HepG2 (cell line): ENCODE data around the gene ACD. TPM values are rescaled to one million over a fixed set of nuclear protein-coding genes. Genes with fewer than 3 reads are reported as not detected.

Source experiments
- ATAC-seq: fragments of 200-7000 bp; cut with Tn5 transposase; 3 replicates; pipeline ENCODE4 v1.9.1; 2020; ENCODE audit warnings: mild to moderate bottlenecking, moderate library complexity
- BruUV-seq: library from RNA; stranded (reverse); fragments of 400-500 nt; replicated peaks from 2 replicates; lab custom pipeline; 2021; lab: Mats Ljungman, UMichigan
- CTCF ChIA-PET: fragments of 300-600 bp; formaldehyde crosslinking; extraction: SDS; loops from one replicate; lab custom pipeline; 2021; ENCODE audit warnings: low total read pairs, inconsistent platforms, low intra/inter-chr PET ratio; lab: Yijun Ruan, JAX
- POLR2A ChIA-PET: fragments of 350-600 bp; sonication (Branson Sonifier 250); formaldehyde crosslinking; loops from one replicate; lab custom pipeline; 2020; ENCODE audit warnings: antibody characterized with exemption, inconsistent platforms; lab: Yijun Ruan, JAX
- DNase-seq: peaks from one replicate; pipeline ENCODE4 v3.0.0-alpha.2; 2015; ENCODE audit warnings: low spot score
- FAIRE-seq: peaks from 3 replicates; lab custom pipeline; 2011; peaks lifted over from hg19 to GRCh38; lab: Jason Lieb, UNC
- H2AFZ ChIP-seq: one replicate; pipeline ENCODE4 v1.6.1; 2011; ENCODE audit warnings: low read length, inconsistent platforms
- H3K27ac ChIP-seq: fragments of 300-600 bp; 3 replicates; pipeline ENCODE4 v1.8.0; 2011; ENCODE audit warnings: mixed run types, mild to moderate bottlenecking, mixed read lengths, low read length, inconsistent platforms; ENCODE audit not compliant: insufficient read depth; ENCODE audit errors: extremely low read length
- H3K27me3 ChIP-seq, 2 experiments: fragments of 200-600 bp in 1 of 2; 2 replicates in 1 of 2; 3 replicates in 1 of 2; pipeline versions ENCODE4 v1.6.0 to v1.8.0; 2011; ENCODE audit warnings: low read length in 2 of 2, mild to moderate bottlenecking in 2 of 2, moderate library complexity in 2 of 2, inconsistent platforms in 1 of 2; ENCODE audit not compliant: insufficient read depth in 2 of 2, control insufficient read depth in 1 of 2
- H3K36me3 ChIP-seq, 2 experiments: fragments of 200-600 bp in 1 of 2; replicated peaks in 1 of 2; 2 replicates in 1 of 2; 3 replicates in 1 of 2; pipeline versions ENCODE4 v1.5.1 to v1.8.0; 2011; ENCODE audit warnings: low read length in 2 of 2, inconsistent platforms in 1 of 2; ENCODE audit not compliant: insufficient read depth in 2 of 2, control insufficient read depth in 1 of 2
- H3K4me1 ChIP-seq: 2 replicates; pipeline ENCODE4 v1.5.1; 2012; ENCODE audit warnings: low read length, inconsistent platforms; ENCODE audit not compliant: insufficient read depth
- H3K4me2 ChIP-seq: 2 replicates; pipeline ENCODE4 v1.6.0; 2011; ENCODE audit warnings: low read depth, low read length, inconsistent platforms
- H3K4me3 ChIP-seq, 3 experiments: fragments of 200-600 bp in 1 of 3; sonication (generic), shearing (Covaris generic) in 1 of 3; replicated peaks in 1 of 3; 2 replicates each; pipeline ENCODE4 v1.5.1; 2011 to 2016; ENCODE audit warnings: low read length in 3 of 3, inconsistent platforms in 2 of 3, low read depth in 2 of 3, mild to moderate bottlenecking in 2 of 3, control low read depth in 1 of 3, mixed read lengths in 1 of 3; ENCODE audit not compliant: insufficient read depth in 1 of 3
- H3K79me2 ChIP-seq: one replicate; pipeline ENCODE4 v1.6.1; 2011; ENCODE audit warnings: low read length, inconsistent platforms; ENCODE audit not compliant: insufficient read depth
- H3K9ac ChIP-seq: 2 replicates; pipeline ENCODE4 v1.6.0; 2011; ENCODE audit warnings: mild to moderate bottlenecking, low read depth, low read length, inconsistent platforms; ENCODE audit not compliant: insufficient read depth
- H3K9me3 ChIP-seq: 2 replicates; pipeline ENCODE4 v1.5.1; 2012; ENCODE audit warnings: mild to moderate bottlenecking, low read length
- H4K20me1 ChIP-seq: 2 replicates; pipeline ENCODE4 v1.6.0; 2011; ENCODE audit warnings: inconsistent platforms, mild to moderate bottlenecking, low read length, moderate library complexity; ENCODE audit not compliant: insufficient read depth
- BCL6 ChIP-seq: IDR thresholded peaks from 2 replicates; pipeline ENCODE4 v1.6.1; 2016; ENCODE audit warnings: missing genetic modification reagents, missing compliant biosample characterization
- CREB1 ChIP-seq, 2 experiments: fragments of 450-650 bp in 1 of 2; IDR thresholded peaks; 2 replicates each; pipeline ENCODE4 v1.6.1; 2016 to 2017; ENCODE audit warnings: control low read depth in 1 of 2, mild to moderate bottlenecking in 1 of 2, missing compliant biosample characterization in 1 of 2, missing genetic modification characterization in 1 of 2
- ETV6 ChIP-seq: sonication (generic); formaldehyde crosslinking; conservative IDR thresholded peaks from 2 replicates; pipeline ENCODE4 v1.4.0; 2020; ENCODE audit warnings: missing genetic modification reagents
- ISL2 ChIP-seq: sonication (generic); formaldehyde crosslinking; IDR thresholded peaks from 2 replicates; pipeline ENCODE4 v1.5.0; 2020; ENCODE audit warnings: missing genetic modification reagents
- MAZ ChIP-seq, 2 experiments: sonication (generic) in 1 of 2; formaldehyde crosslinking in 1 of 2; IDR thresholded peaks; 2 replicates each; pipeline versions ENCODE4 v1.5.0 to v1.6.1; 2012 to 2020; ENCODE audit warnings: low read depth in 2 of 2, mild to moderate bottlenecking in 2 of 2, borderline replicate concordance in 1 of 2, improper control_type of control experiment in 1 of 2, low read length in 1 of 2, missing genetic modification reagents in 1 of 2, moderate library complexity in 1 of 2
- MBD4 ChIP-seq: IDR thresholded peaks from 2 replicates; pipeline ENCODE4 v1.6.1; 2012; ENCODE audit warnings: low read length, inconsistent platforms, borderline replicate concordance
- PHF8 ChIP-seq: sonication (generic); formaldehyde crosslinking; IDR thresholded peaks from 2 replicates; pipeline ENCODE4 v1.5.0; 2020; ENCODE audit warnings: missing genetic modification reagents
- RXRA ChIP-seq: sonication (generic); formaldehyde crosslinking; IDR thresholded peaks from 2 replicates; pipeline ENCODE4 v1.5.1; 2020; ENCODE audit warnings: missing genetic modification reagents
- SAP130 ChIP-seq: IDR thresholded peaks from 2 replicates; pipeline ENCODE4 v1.6.1; 2016; ENCODE audit warnings: low read depth
- TBX2 ChIP-seq: sonication (generic); formaldehyde crosslinking; IDR thresholded peaks from 2 replicates; pipeline ENCODE4 v1.5.0; 2020; ENCODE audit warnings: missing genetic modification reagents, mild to moderate bottlenecking, borderline replicate concordance
- ZNF512 ChIP-seq: sonication (generic); formaldehyde crosslinking; IDR thresholded peaks from 2 replicates; pipeline ENCODE4 v1.4.0; 2020; ENCODE audit warnings: mild to moderate bottlenecking, missing genetic modification reagents
- ZNF879 ChIP-seq: sonication (generic); formaldehyde crosslinking; IDR thresholded peaks from 2 replicates; pipeline ENCODE4 v1.8.1; 2023; ENCODE audit warnings: missing genetic modification reagents
- WGBS: methylation state at CpG from one replicate; pipeline ENCODE4 v1.1.6; 2017; ENCODE audit warnings: low lambda C conversion rate; 5-methylcytosine and 5-hydroxymethylcytosine counted together
- in situ Hi-C: cut with HindIII; loops from 2 replicates; pipeline ENCODE4 v1.10.0; 2017; ENCODE audit warnings: low pct_unique_long_range_greater_than_20kb; ENCODE audit not compliant: extremely low pct_ligation_motif_present
- intact Hi-C: fragments of 100-400 bp; cut with micrococcal nuclease; formaldehyde crosslinking; loops from one replicate; pipeline ENCODE4 v1.10.0; 2022; ENCODE audit not compliant: unreplicated experiment
- polyA plus RNA-seq, 8 experiments: library from polyadenylated mRNA; depleted of rRNA in 3 of 8; stranded (reverse) in 7 of 8; unstranded in 1 of 8; fragments of >200 nt; fragmentation: Illumina TruSeq in 4 of 8; extraction: Trizol in 4 of 8; gene quantifications; 2 replicates each; pipeline versions ENCODE4 v1.2.1 to v1.2.3, GENCODE V29; 2011 to 2016; ENCODE audit warnings: low read depth in 4 of 8, missing spikeins in 1 of 8, mixed read lengths in 1 of 8; ENCODE audit not compliant: insufficient read depth in 1 of 8
- total RNA-seq, 5 experiments: library from RNA; depleted of rRNA; stranded (reverse); fragments of >200 nt; fragmentation: Illumina TruSeq; extraction: Trizol; gene quantifications; 2 replicates each; pipeline ENCODE4 v1.2.3, GENCODE V29; 2016; ENCODE audit warnings: low read depth in 1 of 5
- TF ChIP-seq, protein P1 (sequence below): sonication (generic); formaldehyde crosslinking; IDR thresholded peaks from 2 replicates; pipeline ENCODE4 v1.4.0; 2020; ENCODE audit warnings: missing genetic modification reagents, borderline replicate concordance
- TF ChIP-seq, protein P2 (sequence below), 2 experiments: IDR thresholded peaks; 2 replicates each; pipeline ENCODE4 v1.6.1; 2011 to 2012; ENCODE audit warnings: low read length in 2 of 2, borderline replicate concordance in 1 of 2, low read depth in 1 of 2, mild to moderate bottlenecking in 1 of 2, moderate library complexity in 1 of 2

Gene ACD
- total and polyA plus RNA-seq, 2 of the 13 experiments (the other 11 are each of a cell fraction or from before 2014, with no cell fraction given) = 32.6 to 38.3 TPM

GRCh38 chr16:67653128-67653788 is 6.8 kb downstream of the ACD start (continued):
- TF ChIP-seq MBD4 (no peak), PHF8 (0 out of 2 replicates have a peak, but pooled peaks have one; percentile 30), CREB1 (IDR thresholded peaks at IDR 0.05) (no peak), CREB1 (CRISPR knock-in tag; IDR thresholded peaks at IDR 0.05) (no peak), MAZ (IDR thresholded peaks at IDR 0.05; ENCODE audit: borderline replicate concordance, low read depth, low read length) (no peak), MAZ (CRISPR knock-in tag; IDR thresholded peaks at IDR 0.05; ENCODE audit: low read depth) (peak; percentile 16), RXRA (peak; percentile 21; the same call in 1 of the 2 replicates), TBX2 (CRISPR knock-in tag) (peak; percentile 33; the same call in 1 of the 2 replicates), ZNF512 (no peak), BCL6 (no peak)

- ChIA-PET POLR2A (no interaction called here), CTCF (interaction anchor here (1.6 kb wide), 1 partner anchor 15 kb away, joined by 8 read pairs; no protein-coding TSS in a partner anchor)
- no TSS peak for BruUV-seq
- Histone ChIP-seq H2AFZ (no peak overlapping the region), H3K4me1 (peaks cover 25% of the 10 kb centered on the region; the same call in 1 of the 2 replicates), H3K27me3 (peaks cover 9 to 61% of the 10 kb centered on the region in 2 experiments), H3K9ac (no peak overlapping the region), H3K4me3 (peak overlapping the region; percentile 59 to 78 (median 76); a peak in 5 of 6 replicates), H3K36me3 (peaks cover 2 to 4% of the 10 kb centered on the region in 2 experiments; a peak in 2 of 5 replicates), H3K9me3 (no peaks in the 10 kb centered on the region), H3K79me2 (no peaks in the 10 kb centered on the region), H3K4me2 (peak overlapping the region; percentile 92), H4K20me1 (peaks cover 11% of the 10 kb centered on the region), H3K27ac (no peak overlapping the region)
- FAIRE-seq (no peak), DNase-seq (no peak), ATAC-seq (peak; percentile 7)
- WGBS = no CpG with 5 or more reads among the region's 59 CpGs
- in situ Hi-C loops = no loop called here
- intact Hi-C loops = no loop called here
- no peak for TF ChIP-seq ZNF879
- TF ChIP-seq ISL2 (CRISPR knock-in tag) = no peak
- TF ChIP-seq, protein P1, sequence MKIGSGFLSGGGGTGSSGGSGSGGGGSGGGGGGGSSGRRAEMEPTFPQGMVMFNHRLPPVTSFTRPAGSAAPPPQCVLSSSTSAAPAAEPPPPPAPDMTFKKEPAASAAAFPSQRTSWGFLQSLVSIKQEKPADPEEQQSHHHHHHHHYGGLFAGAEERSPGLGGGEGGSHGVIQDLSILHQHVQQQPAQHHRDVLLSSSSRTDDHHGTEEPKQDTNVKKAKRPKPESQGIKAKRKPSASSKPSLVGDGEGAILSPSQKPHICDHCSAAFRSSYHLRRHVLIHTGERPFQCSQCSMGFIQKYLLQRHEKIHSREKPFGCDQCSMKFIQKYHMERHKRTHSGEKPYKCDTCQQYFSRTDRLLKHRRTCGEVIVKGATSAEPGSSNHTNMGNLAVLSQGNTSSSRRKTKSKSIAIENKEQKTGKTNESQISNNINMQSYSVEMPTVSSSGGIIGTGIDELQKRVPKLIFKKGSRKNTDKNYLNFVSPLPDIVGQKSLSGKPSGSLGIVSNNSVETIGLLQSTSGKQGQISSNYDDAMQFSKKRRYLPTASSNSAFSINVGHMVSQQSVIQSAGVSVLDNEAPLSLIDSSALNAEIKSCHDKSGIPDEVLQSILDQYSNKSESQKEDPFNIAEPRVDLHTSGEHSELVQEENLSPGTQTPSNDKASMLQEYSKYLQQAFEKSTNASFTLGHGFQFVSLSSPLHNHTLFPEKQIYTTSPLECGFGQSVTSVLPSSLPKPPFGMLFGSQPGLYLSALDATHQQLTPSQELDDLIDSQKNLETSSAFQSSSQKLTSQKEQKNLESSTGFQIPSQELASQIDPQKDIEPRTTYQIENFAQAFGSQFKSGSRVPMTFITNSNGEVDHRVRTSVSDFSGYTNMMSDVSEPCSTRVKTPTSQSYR (CRISPR knock-in tag) = peak; percentile 91
- TF ChIP-seq SAP130 (CRISPR knock-in tag) = peak; percentile 77
- TF ChIP-seq, protein P2, sequence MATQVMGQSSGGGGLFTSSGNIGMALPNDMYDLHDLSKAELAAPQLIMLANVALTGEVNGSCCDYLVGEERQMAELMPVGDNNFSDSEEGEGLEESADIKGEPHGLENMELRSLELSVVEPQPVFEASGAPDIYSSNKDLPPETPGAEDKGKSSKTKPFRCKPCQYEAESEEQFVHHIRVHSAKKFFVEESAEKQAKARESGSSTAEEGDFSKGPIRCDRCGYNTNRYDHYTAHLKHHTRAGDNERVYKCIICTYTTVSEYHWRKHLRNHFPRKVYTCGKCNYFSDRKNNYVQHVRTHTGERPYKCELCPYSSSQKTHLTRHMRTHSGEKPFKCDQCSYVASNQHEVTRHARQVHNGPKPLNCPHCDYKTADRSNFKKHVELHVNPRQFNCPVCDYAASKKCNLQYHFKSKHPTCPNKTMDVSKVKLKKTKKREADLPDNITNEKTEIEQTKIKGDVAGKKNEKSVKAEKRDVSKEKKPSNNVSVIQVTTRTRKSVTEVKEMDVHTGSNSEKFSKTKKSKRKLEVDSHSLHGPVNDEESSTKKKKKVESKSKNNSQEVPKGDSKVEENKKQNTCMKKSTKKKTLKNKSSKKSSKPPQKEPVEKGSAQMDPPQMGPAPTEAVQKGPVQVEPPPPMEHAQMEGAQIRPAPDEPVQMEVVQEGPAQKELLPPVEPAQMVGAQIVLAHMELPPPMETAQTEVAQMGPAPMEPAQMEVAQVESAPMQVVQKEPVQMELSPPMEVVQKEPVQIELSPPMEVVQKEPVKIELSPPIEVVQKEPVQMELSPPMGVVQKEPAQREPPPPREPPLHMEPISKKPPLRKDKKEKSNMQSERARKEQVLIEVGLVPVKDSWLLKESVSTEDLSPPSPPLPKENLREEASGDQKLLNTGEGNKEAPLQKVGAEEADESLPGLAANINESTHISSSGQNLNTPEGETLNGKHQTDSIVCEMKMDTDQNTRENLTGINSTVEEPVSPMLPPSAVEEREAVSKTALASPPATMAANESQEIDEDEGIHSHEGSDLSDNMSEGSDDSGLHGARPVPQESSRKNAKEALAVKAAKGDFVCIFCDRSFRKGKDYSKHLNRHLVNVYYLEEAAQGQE (IDR thresholded peaks at IDR 0.05; ENCODE audit: borderline replicate concordance in 1 of 2, low read depth in 1 of 2, low read length in 2 of 2) = peak; percentile 81 to 92
- peak; percentile 72; the same call in 1 of the 2 replicates for TF ChIP-seq ETV6 (CRISPR knock-in tag)
Observed at GRCh38 chr16:67652578-67653127, 7.4 kb downstream of the ACD start.
